HG03280 (cell line): ENCODE results near the gene LECT2.

Experiments used
- ATAC-seq: cut with Tn5 transposase; IDR thresholded peaks from one replicate; pipeline ENCODE4 v1.9.1; 2021; ENCODE audit warnings: mild to moderate bottlenecking, moderate library complexity; ENCODE audit not compliant: unreplicated experiment

Gene LECT2

DNA sequence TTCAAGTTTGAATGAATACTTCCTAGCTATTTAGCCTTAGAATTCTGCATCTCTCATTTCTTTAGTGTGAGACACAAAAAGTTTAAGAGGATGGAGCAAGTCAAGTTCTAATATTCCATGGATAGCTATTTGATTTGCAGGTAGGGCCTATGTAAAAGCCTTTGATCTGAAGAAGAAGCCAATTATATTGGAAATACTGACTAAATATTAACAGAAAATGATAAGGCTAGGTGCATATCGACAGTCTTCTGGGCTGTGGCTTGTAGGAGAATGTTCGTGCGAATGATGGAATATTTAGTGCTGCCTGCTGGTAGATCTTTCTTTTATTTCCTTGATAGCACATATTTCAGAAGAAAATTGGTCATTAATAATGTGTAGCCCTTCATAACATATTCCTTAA is at the start of gene LECT2:
Gene LECT2 (minus strand): TSS at position 85 of the 400 bp plus-strand sequence. CDS start 150 bp downstream, outside the sequence.
- ATAC-seq: no peak

GRCh38 chr5:136004436-136004835 is 49.7 kb upstream of the LECT2 start:
- ATAC-seq: no peak

DNA sequence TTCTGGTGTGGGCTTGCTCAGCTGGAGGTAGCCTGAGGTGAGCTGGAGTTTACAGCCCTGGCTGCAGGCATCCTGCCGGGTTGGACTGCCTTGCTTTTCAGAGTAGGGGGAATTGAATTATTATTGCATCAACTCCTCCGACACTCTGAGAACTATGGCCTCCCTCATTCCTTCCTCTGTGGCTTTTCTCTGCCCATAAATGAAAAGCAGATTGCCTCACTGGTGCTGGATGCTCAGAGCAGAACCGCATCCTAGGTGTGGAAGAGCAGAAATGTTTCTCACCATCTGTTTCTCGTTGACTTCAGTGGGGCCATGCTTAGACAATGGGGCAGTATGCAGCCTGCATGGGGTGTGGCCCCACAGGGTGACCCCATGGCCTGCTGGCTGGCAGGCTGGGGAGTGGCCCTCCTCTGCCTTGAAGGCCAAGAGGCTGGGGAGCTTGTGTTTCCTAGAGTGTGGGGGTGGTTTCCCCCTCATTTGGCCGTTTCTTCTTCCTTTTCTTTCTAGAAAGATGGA is 46.7 kb upstream of the LECT2 start:
- no peak for ATAC-seq

DNA sequence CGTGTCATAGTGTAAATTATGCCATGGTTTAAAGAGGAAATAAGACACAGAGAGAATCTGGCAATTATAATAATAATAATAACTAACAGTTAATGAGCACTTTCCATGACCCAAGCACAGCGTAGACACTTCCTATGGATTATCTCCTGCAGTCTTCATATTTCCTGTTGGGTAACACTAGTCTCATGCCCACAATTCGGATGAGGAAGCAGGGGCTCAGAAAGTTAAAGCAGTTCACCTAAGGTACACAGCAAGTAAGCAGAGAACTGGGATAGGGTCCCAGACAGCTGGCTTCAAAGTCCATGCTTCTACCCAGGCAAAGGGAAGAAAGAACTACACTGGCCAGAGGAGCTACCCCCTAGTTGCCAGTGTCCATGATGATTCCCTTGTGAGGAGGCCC is 46.1 kb upstream of the LECT2 start:
- no peak for ATAC-seq

DNA sequence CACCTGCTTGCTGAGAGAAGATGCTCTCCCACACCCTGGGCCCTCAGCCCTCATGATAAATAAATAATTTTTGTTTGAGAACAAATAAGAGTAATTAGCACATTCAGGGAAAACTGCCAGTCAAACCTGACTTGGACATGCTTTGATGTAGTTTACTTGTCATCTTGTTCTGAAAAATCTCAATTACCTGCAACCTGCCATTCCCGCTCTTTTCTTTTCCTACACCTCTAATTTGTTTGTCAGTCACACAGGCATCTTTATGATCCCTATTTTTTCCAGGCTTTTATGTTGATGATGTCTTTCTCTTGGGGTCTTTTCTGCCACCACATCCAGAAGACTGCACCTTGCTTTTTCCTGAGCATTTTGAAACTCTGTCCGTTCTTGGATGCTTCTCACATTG is 45.4 kb upstream of the LECT2 start:
- no peak for ATAC-seq

GRCh38 chr5:135999406-136000139 is 44.8 kb upstream of the LECT2 start:
- no peak for ATAC-seq

- no peak for ATAC-seq
Observed at GRCh38 chr5:135998889-135999288, 44.1 kb upstream of the LECT2 start.

GRCh38 chr5:135997673-135998335 is 43.0 kb upstream of the LECT2 start:
- ATAC-seq: no peak

DNA sequence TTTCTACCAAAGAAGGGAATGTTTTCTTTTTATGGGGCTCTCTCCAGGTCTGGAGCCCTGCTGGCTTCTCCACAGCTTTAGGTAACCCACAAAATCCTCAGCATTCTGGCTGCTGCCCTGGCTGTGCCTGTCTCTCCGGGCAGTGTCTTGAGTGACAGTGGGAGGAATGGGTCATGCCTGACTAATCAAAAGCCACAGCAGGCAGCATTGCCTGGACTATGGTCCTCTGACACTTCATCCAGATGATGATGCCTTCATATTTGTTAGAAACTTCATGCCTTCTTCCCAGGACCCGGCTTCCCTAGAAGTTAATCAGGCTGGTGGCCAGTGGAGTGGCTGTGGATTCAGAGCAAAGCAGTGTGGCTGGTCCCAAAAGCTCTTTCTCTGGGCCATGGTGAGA is 41.8 kb upstream of the LECT2 start:
- ATAC-seq: no peak

- ATAC-seq: no peak
Observed at GRCh38 chr5:135995976-135996375, 41.2 kb upstream of the LECT2 start.

DNA sequence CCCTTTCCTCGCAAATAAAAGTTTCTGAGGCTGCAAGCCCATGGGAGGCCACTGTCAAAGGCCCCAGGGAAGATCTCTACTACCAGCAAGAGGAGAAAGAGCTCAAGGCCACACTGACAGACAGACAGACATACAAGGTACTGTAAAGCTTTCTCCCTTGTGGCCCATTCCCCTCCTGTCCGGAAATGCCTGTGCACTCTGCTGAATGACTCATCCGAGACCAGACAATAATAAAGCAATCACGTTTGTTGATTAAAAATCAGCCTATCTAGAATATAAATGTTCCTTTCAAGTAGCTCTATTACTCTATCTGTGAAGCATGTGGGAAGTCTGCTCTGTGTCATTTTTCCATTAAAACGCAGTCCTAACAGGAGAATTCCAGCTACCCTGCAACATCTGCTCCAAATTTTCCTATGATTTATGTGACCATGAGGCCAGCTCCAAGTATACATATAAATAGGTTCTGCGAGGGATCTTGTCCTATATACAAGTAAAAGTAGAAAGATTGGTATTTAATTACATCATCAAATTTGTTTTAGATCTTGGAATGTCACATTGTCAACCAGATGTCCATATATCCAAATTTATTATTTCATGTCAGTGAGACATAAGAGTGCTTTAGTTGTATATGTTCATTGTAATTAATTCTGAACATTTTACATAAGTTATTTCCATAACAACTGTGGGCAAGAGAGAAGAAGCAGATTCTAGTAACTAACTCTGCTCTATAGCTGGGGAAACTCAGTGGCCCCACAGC is 39.3 kb upstream of the LECT2 start:
- ATAC-seq: no peak

- no peak for ATAC-seq
Observed at GRCh38 chr5:135993335-135993879, 38.6 kb upstream of the LECT2 start.

GRCh38 chr5:135991429-135991828 is 36.6 kb upstream of the LECT2 start:
- no peak for ATAC-seq

DNA sequence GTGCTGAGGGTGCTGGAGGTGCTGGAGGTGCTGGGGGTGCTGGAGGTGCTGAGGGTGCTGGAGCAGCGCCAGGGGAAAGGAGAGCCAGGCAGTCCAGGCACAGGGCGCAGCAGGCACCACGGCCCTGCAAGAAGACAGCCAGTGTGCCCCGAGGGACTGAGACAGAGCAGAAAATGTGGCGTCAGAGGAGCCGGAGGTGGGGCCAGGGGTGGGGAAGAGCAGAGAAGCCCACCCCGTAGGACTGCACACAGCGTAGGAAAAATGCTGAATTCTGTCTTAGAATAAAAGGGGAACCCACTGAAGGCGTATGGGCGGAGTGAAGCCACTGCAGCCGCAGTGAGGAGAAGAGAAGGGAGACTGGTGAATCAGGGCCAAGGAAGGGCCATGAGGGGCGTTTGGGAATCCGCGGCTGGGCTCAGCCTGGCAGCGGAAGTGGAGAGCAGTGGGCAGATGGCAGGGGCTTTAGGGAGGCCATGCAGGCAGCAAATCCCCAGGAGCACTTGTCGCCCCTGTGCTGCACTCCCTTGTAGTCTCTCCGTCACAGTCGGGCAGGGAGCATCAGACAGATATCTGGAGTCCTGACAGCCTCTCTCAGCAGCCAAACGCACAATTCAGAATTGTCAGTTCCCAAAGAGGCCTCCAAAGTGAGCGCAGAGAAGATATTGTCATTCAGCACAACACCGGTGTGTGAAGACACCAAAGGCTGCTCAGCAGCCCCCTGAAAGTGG is 35.9 kb upstream of the LECT2 start:
- no peak for ATAC-seq

DNA sequence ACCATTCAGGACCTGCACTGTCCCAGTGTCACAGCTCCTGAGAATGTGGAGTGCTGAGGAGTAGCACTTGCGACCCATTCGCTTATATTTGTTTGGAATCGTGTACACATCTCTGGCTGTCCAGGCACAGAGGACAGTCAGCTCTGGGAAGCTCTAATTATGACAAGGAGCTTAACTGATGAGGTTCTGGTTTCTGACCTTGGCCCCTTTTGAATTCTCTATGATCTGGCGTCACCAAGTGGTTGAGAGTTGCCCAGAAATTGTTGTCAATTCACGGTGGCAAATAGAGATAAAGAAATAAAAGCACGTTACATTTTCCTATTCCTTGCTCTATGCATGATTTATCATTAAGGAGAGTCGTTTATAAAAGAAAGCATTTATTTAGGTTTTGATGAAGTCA is 34.9 kb upstream of the LECT2 start:
- ATAC-seq: no peak

DNA sequence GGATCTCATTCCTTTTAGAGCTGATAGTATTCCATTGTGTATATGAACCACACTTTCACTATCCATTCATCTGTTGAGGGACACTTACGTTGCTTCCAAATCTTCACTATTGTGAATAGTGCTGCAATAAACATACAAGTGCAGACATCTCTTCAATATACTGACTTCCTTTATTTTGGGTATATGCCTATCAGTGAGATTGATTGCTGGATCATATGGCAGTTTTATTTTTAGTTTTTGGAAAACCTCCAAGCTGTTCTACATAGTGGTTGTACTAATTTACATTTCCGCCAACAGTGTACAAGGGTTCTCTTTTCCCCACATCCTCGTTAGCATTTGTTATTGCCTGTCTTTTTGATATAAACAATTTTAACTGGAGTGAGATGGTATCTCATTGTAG is 33.8 kb upstream of the LECT2 start:
- no peak for ATAC-seq

- no peak for ATAC-seq
Observed at GRCh38 chr5:135986891-135987401, 32.2 kb upstream of the LECT2 start.

DNA sequence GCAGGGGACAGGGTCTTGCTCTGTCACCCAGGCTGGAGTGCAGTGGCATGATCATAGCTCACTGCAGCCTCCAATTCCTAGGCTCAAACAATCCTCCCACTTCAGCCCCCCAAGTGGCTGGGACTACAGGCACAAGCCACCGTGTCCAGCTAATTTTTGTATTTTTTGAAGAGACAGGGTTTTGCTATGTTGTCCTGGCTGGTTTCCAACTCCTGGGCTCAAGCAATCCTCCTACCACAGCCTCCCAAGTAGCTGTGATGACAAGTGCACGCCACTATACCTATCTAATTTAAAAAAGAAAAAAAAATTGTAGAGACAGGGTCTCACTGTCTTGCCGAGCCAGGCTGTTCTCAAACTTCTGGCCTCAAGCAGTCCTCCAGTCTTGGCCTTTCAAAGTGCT is 31.6 kb upstream of the LECT2 start:
- ATAC-seq: no peak

DNA sequence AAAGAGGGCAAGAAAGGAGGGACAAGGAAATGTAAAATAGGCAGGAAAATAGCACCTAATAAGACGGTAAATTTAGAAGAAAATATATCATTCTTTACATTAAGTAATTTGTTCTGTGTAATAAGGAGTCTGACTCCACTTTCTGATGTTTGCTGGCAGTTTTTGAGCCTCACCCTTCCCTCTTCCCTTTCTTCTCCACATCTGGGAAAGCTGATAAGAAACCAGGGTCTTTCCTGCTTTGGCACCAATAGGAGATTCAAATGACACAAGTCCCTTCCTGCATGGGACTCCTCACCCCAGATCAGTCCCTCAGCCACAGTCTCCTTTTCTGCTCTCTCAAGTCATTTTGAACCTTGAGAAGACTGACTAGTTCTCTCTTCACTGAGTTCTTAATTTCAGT is 31.2 kb upstream of the LECT2 start:
- no peak for ATAC-seq

- no peak for ATAC-seq
Observed at GRCh38 chr5:135980620-135981019, 25.8 kb upstream of the LECT2 start.

GRCh38 chr5:135979510-135979909 is 24.7 kb upstream of the LECT2 start:
- no peak for ATAC-seq
